Keratinocyte (primary cell): ENCODE measurements around the gene RBM17. TPM values are rescaled to one million over a fixed set of nuclear protein-coding genes. Genes with fewer than 3 reads are reported as not detected.
"Not testable (repeated sequence)": the region's sequence is repeated elsewhere in the genome, so short reads cannot be mapped to it uniquely, and the experiment has no call there.

Source experiments
- DNase-seq: peaks from one replicate; pipeline ENCODE4 v3.0.0-alpha.2; 2011; ENCODE audit warnings: low read depth, missing footprints, low spot score
- FAIRE-seq: peaks from 2 replicates; lab custom pipeline; 2011; peaks lifted over from hg19 to GRCh38; lab: Jason Lieb, UNC
- H2AFZ ChIP-seq: 2 replicates; pipeline ENCODE4 v1.6.0; 2012; ENCODE audit warnings: low read length, control low read depth, inconsistent platforms; ENCODE audit not compliant: control insufficient read depth
- H3K27ac ChIP-seq: 2 replicates; pipeline ENCODE4 v1.5.1; 2011; ENCODE audit warnings: low read length; ENCODE audit not compliant: control insufficient read depth, insufficient read depth
- H3K27me3 ChIP-seq: 3 replicates; pipeline ENCODE4 v1.6.0; 2011; ENCODE audit warnings: low read length; ENCODE audit not compliant: control insufficient read depth, insufficient read depth; ENCODE audit errors: extremely low read depth
- H3K36me3 ChIP-seq, 2 experiments: 2 replicates in 1 of 2; 3 replicates in 1 of 2; pipeline ENCODE4 v1.5.1; 2011; ENCODE audit warnings: low read length in 2 of 2, mild to moderate bottlenecking in 1 of 2; ENCODE audit not compliant: control insufficient read depth in 2 of 2, insufficient read depth in 2 of 2; ENCODE audit errors: extremely low read depth in 1 of 2
- H3K4me1 ChIP-seq: 3 replicates; pipeline ENCODE4 v1.5.1; 2011; ENCODE audit warnings: low read length; ENCODE audit not compliant: control insufficient read depth, insufficient read depth; ENCODE audit errors: extremely low read depth
- H3K4me2 ChIP-seq: 3 replicates; pipeline ENCODE4 v1.6.0; 2011; ENCODE audit warnings: low read depth, low read length; ENCODE audit not compliant: control insufficient read depth, insufficient read depth; ENCODE audit errors: extremely low read depth
- H3K4me3 ChIP-seq, 3 experiments: fragments of 200-600 bp in 1 of 3; sonication (generic) in 1 of 3; 2 replicates in 2 of 3; 3 replicates in 1 of 3; pipeline ENCODE4 v1.5.1; 2011 to 2016; ENCODE audit warnings: low read length in 3 of 3, mild to moderate bottlenecking in 3 of 3, control low read depth in 2 of 3, inconsistent platforms in 1 of 3, low read depth in 1 of 3, mixed read lengths in 1 of 3, mixed run types in 1 of 3, moderate library complexity in 1 of 3; ENCODE audit not compliant: control insufficient read depth in 2 of 3, insufficient read depth in 2 of 3; ENCODE audit errors: extremely low read depth in 1 of 3
- H3K79me2 ChIP-seq: 2 replicates; pipeline ENCODE4 v1.6.0; 2012; ENCODE audit warnings: low read length; ENCODE audit not compliant: control insufficient read depth, insufficient read depth
- H3K9ac ChIP-seq: 3 replicates; pipeline ENCODE4 v1.6.0; 2011; ENCODE audit warnings: low read length; ENCODE audit not compliant: control insufficient read depth, insufficient read depth; ENCODE audit errors: extremely low read depth
- H3K9me1 ChIP-seq: 3 replicates; pipeline ENCODE4 v1.6.0; 2011; ENCODE audit warnings: low read length; ENCODE audit not compliant: control insufficient read depth, insufficient read depth; ENCODE audit errors: extremely low read depth
- H3K9me3 ChIP-seq: 2 replicates; pipeline ENCODE4 v1.5.1; 2012; ENCODE audit warnings: low read depth, low read length; ENCODE audit not compliant: control insufficient read depth
- H4K20me1 ChIP-seq: 3 replicates; pipeline ENCODE4 v1.6.0; 2011; ENCODE audit warnings: low read length; ENCODE audit not compliant: control insufficient read depth, insufficient read depth; ENCODE audit errors: extremely low read depth
- EZH2 ChIP-seq: IDR thresholded peaks from one replicate; pipeline ENCODE4 v1.6.1; 2012; ENCODE audit warnings: inconsistent platforms, mild to moderate bottlenecking, low read length, moderate library complexity
- dilution Hi-C: fragments of 300-500 bp; cut with MboI; formaldehyde crosslinking; loops from one replicate; pipeline ENCODE4 v1.7.0; 2020; ENCODE audit warnings: low sequenced_read_pairs; ENCODE audit not compliant: extremely low pct_ligation_motif_present
- polyA plus RNA-seq, 5 experiments: library from polyadenylated mRNA; depleted of rRNA in 3 of 5; stranded (reverse) in 3 of 5; stranded (forward) in 1 of 5; unstranded in 1 of 5; fragments of >200 nt; gene quantifications; 1 replicate in 1 of 5; 2 replicates in 3 of 5; 3 replicates in 1 of 5; pipeline versions ENCODE4 v1.2.1 to v1.2.3, GENCODE V29; 2011 to 2012; ENCODE audit warnings: missing spikeins in 2 of 5, low read depth in 1 of 5, low replicate concordance in 1 of 5
- small RNA-seq, 3 experiments: library from RNA; depleted of rRNA; stranded (forward); fragments of <200 nt; gene quantifications; one replicate each; pipeline ENCODE3, GENCODE V24; 2012; ENCODE audit warnings: low read depth in 3 of 3, low replicate concordance in 1 of 3; ENCODE audit not compliant: insufficient read length in 3 of 3
- TF ChIP-seq, protein P1 (sequence below), 3 experiments: IDR thresholded peaks in 1 of 3; conservative IDR thresholded peaks in 1 of 3; optimal IDR thresholded peaks in 1 of 3; 2 replicates in 2 of 3; 3 replicates in 1 of 3; pipeline versions ENCODE3 to v1.5.1; 2011; ENCODE audit warnings: low read length in 3 of 3, mild to moderate bottlenecking in 3 of 3, moderate library complexity in 2 of 3, control low read depth in 1 of 3, inconsistent platforms in 1 of 3; ENCODE audit not compliant: insufficient read depth in 2 of 3; ENCODE audit errors: extremely low read depth in 1 of 3

RBM17 gene
- polyA plus RNA-seq, 1 donor (not counting 4 experiments of a cell fraction or from before 2014, with no cell fraction given): 54.8 TPM

DNA sequence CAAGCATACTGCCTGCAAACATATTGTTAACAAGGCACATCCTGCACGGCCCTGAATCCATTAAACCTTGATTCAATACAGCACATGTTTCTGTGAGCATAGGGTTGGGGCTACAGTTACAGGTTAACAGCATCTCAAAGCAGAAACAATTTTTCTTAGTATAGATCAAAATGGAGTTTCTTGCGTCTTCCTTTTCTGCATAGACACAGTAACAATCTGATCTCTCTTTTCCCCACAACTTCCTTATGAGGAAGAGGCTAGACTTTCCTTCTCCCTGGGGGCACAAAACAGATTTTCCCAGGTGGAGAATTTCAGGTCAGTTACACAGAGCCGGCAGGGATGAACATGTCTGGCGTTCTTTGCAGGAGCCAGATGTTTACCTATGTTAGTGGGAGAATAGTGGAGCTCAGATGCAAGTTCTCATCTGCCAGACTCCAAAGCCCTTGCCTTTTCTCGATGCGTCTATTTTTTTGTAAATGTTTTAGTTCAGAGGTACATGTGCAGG is 76.4 kb downstream of the RBM17 start:
- Histone ChIP-seq H4K20me1 (peaks cover 3% of the 10 kb centered on the region), H3K9me3 (no peaks in the 10 kb centered on the region), H3K79me2 (peaks cover 62% of the 10 kb centered on the region), H3K4me3 (peak overlapping the region in 1 of 3 experiments; percentile 93), H3K36me3 (peaks cover 2 to 15% of the 10 kb centered on the region in 2 experiments), H3K4me2 (peak overlapping the region; percentile 95), H3K27me3 (no peaks in the 10 kb centered on the region), H3K9me1 (no peaks in the 10 kb centered on the region), H3K9ac (peak overlapping the region; percentile 95), H2AFZ (no peak overlapping the region), H3K27ac (no peak overlapping the region), H3K4me1 (peaks cover 13% of the 10 kb centered on the region)
- dilution Hi-C loops: no loop called here
- TF ChIP-seq EZH2: no peak
- TF ChIP-seq, protein P1, sequence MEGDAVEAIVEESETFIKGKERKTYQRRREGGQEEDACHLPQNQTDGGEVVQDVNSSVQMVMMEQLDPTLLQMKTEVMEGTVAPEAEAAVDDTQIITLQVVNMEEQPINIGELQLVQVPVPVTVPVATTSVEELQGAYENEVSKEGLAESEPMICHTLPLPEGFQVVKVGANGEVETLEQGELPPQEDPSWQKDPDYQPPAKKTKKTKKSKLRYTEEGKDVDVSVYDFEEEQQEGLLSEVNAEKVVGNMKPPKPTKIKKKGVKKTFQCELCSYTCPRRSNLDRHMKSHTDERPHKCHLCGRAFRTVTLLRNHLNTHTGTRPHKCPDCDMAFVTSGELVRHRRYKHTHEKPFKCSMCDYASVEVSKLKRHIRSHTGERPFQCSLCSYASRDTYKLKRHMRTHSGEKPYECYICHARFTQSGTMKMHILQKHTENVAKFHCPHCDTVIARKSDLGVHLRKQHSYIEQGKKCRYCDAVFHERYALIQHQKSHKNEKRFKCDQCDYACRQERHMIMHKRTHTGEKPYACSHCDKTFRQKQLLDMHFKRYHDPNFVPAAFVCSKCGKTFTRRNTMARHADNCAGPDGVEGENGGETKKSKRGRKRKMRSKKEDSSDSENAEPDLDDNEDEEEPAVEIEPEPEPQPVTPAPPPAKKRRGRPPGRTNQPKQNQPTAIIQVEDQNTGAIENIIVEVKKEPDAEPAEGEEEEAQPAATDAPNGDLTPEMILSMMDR (optimal IDR thresholded peaks at IDR 0.05 in 1 of 3, IDR thresholded peaks at IDR 0.05 in 1 of 3, conservative IDR thresholded peaks at IDR 0.05 in 1 of 3; ENCODE audit: extremely low read depth in 1 of 3, insufficient read depth in 2 of 3, low read length in 3 of 3): no peak
- DNase-seq (no peak), FAIRE-seq (no peak)

DNA sequence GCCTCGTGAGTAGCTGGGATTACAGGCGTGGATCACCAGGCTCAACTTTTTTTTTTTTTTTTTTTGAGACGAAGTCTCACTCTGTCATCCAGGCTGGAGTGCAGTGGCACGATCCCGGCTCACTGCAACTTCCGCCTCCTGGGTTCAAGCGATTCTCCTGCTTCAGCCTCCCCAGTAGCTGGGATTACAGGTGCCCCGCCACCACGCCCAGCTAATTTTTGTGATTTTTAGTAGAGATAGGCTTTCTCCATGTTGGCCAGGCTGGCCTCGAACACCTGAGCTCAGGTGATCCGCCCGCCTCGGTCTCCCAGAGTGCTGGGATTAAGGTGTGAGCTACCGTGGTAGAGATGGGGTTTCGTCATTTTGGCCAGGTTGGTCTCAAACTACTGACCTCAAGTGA is 77.1 kb downstream of the RBM17 start:
- DNase-seq, H3K27me3 ChIP-seq, FAIRE-seq, H2AFZ ChIP-seq, H3K4me2 ChIP-seq, dilution Hi-C loops, H4K20me1 ChIP-seq, H3K4me3 ChIP-seq, H3K27ac ChIP-seq, H3K9me1 ChIP-seq, H3K9ac ChIP-seq, H3K9me3 ChIP-seq: not testable (repeated sequence)
- Histone ChIP-seq H3K4me1 (peaks cover 13% of the 10 kb centered on the region), H3K79me2 (peaks cover 67% of the 10 kb centered on the region), H3K36me3 (peaks cover 2 to 15% of the 10 kb centered on the region in 2 experiments)

Small RNA genes lying within 50 kb of the gene (small RNA-seq; reads per million reads assigned to genes)
- gene MIR3155A: 0 to 0.33 (median 0) reads per million in 3 experiments

Other genes starting within 250 kb of the RBM17 start
- gene ANKRD16, start 199.1 kb upstream of the RBM17 start, polyA plus RNA-seq: 5.4 to 6.2 TPM (median 6.0 TPM) in 3 replicates
- gene FBH1, start 198.8 kb upstream of the RBM17 start, polyA plus RNA-seq: 55.9 to 70.0 TPM (median 61.8 TPM) in 3 replicates
- 3.1 to 4.9 TPM (median 3.8 TPM) in 3 replicates for gene IL15RA, start 111.5 kb upstream of the RBM17 start, polyA plus RNA-seq
- not detected in 3 replicates for gene IL2RA, start 26.7 kb upstream of the RBM17 start, polyA plus RNA-seq
- gene PFKFB3, start 113.9 kb downstream of the RBM17 start, polyA plus RNA-seq: 14.0 to 21.3 TPM (median 18.6 TPM) in 3 replicates